K562 (cell line): Measurements from ENCODE around the gene NPS. TPM values are rescaled to one million over a fixed set of nuclear protein-coding genes. Genes with fewer than 3 reads are reported as not detected.

Experiments used
- ATAC-seq: fragments of 200-7000 bp; cut with Tn5 transposase; 3 replicates; pipeline ENCODE4 v1.9.1; 2020; ENCODE audit warnings: moderate library complexity
- BruUV-seq: library from RNA; stranded (reverse); fragments of 400-500 nt; replicated peaks from 2 replicates; lab custom pipeline; 2021; lab: Mats Ljungman, UMichigan
- CTCF ChIA-PET: fragments of 300-600 bp; formaldehyde crosslinking; extraction: SDS; loops from one replicate; lab custom pipeline; 2021; ENCODE audit warnings: low intra/inter-chr PET ratio; lab: Yijun Ruan, JAX
- POLR2A ChIA-PET: fragments of 300-600, 350-650 bp; sonication (Branson Sonifier 250); formaldehyde crosslinking; extraction: SDS; loops from one replicate; lab custom pipeline; 2021; ENCODE audit warnings: antibody characterized with exemption, inconsistent platforms; lab: Yijun Ruan, JAX
- DNase-seq, 4 experiments: peaks; one replicate each; pipeline versions ENCODE4 v3.0.0 to v3.0.0-alpha.2; 2011 to 2018; ENCODE audit warnings: low spot score in 3 of 4, mixed read lengths in 3 of 4; ENCODE audit errors: extremely low read depth in 1 of 4
- FAIRE-seq: peaks from 2 replicates; lab custom pipeline; 2011; peaks lifted over from hg19 to GRCh38; lab: Jason Lieb, UNC
- H2AFZ ChIP-seq: 2 replicates; pipeline ENCODE4 v1.6.0; 2011; ENCODE audit warnings: low read depth, low read length, control low read depth, inconsistent platforms
- H3K27ac ChIP-seq: fragments of 200-600 bp; 3 replicates; pipeline ENCODE4 v1.8.0; 2011; ENCODE audit warnings: low read depth, mild to moderate bottlenecking, control low read depth, inconsistent platforms, low read length, moderate library complexity, mixed read lengths; ENCODE audit errors: extremely low read depth
- H3K27me3 ChIP-seq, 2 experiments: fragments of 300-600 bp in 1 of 2; 2 replicates in 1 of 2; 3 replicates in 1 of 2; pipeline versions ENCODE4 v1.6.0 to v1.8.0; 2011; ENCODE audit warnings: inconsistent platforms in 2 of 2, low read length in 2 of 2, mild to moderate bottlenecking in 1 of 2, mixed read lengths in 1 of 2, moderate library complexity in 1 of 2; ENCODE audit not compliant: control insufficient read depth in 2 of 2, insufficient read depth in 2 of 2
- H3K36me3 ChIP-seq: fragments of 300-600 bp; 3 replicates; pipeline ENCODE4 v1.8.0; 2011; ENCODE audit warnings: mild to moderate bottlenecking, low read length, inconsistent platforms; ENCODE audit not compliant: control insufficient read depth, insufficient read depth
- H3K4me1 ChIP-seq, 2 experiments: fragments of 200-600 bp in 1 of 2; replicated peaks in 1 of 2; 2 replicates in 1 of 2; 3 replicates in 1 of 2; pipeline versions ENCODE4 v1.5.1 to v1.8.0; 2011; ENCODE audit warnings: inconsistent platforms in 2 of 2, low read length in 2 of 2, mild to moderate bottlenecking in 1 of 2, mixed read lengths in 1 of 2, moderate library complexity in 1 of 2; ENCODE audit not compliant: control insufficient read depth in 2 of 2, insufficient read depth in 2 of 2
- H3K4me2 ChIP-seq: 2 replicates; pipeline ENCODE4 v1.6.1; 2011; ENCODE audit warnings: low read length, control low read depth, inconsistent platforms, mixed read lengths; ENCODE audit not compliant: insufficient read depth
- H3K4me3 ChIP-seq: fragments of 200-600 bp; sonication (generic), shearing (Covaris generic); 2 replicates; pipeline ENCODE4 v1.5.1; 2016; ENCODE audit warnings: control low read depth, inconsistent platforms
- H3K79me2 ChIP-seq: fragments of 200-600 bp; 3 replicates; pipeline ENCODE4 v1.8.0; 2011; ENCODE audit warnings: low read length, inconsistent platforms; ENCODE audit not compliant: control insufficient read depth, insufficient read depth
- H3K9ac ChIP-seq, 2 experiments: 2 replicates each; pipeline versions ENCODE4 v1.6.0 to v1.6.1; 2011; ENCODE audit warnings: low read depth in 2 of 2, low read length in 2 of 2, control low read depth in 1 of 2, inconsistent platforms in 1 of 2, mild to moderate bottlenecking in 1 of 2, mixed read lengths in 1 of 2; ENCODE audit not compliant: insufficient read depth in 1 of 2
- H3K9me1 ChIP-seq: one replicate; pipeline ENCODE4 v1.6.0; 2011; ENCODE audit warnings: inconsistent platforms, mild to moderate bottlenecking, low read length, moderate library complexity; ENCODE audit not compliant: control insufficient read depth, insufficient read depth
- H3K9me3 ChIP-seq: replicated peaks from 2 replicates; pipeline ENCODE4 v1.5.1; 2011; ENCODE audit warnings: low read depth, low read length, inconsistent platforms; ENCODE audit not compliant: control insufficient read depth, insufficient read depth
- H4K20me1 ChIP-seq: replicated peaks from 2 replicates; pipeline ENCODE4 v1.6.1; 2011; ENCODE audit warnings: low read length, inconsistent platforms, mixed read lengths; ENCODE audit not compliant: control insufficient read depth, insufficient read depth
- CAMTA2 ChIP-seq: fragments of 250-450 bp; sonication (Bioruptor Pico); conservative IDR thresholded peaks from 2 replicates; pipeline ENCODE4 v1.5.1; 2022
- CHD1 ChIP-seq: fragments of 200-600 bp; sonication (generic); IDR thresholded peaks from one replicate; pipeline ENCODE4 v1.6.1; 2012; ENCODE audit warnings: mild to moderate bottlenecking, moderate library complexity, low read length, inconsistent platforms
- CREB1 ChIP-seq, 2 experiments: sonication (generic) in 1 of 2; formaldehyde crosslinking in 1 of 2; IDR thresholded peaks; 2 replicates each; pipeline versions ENCODE4 v1.6.1 to v1.8.0; 2012 to 2022; ENCODE audit warnings: inconsistent platforms in 1 of 2, mild to moderate bottlenecking in 1 of 2, missing genetic modification reagents in 1 of 2, moderate library complexity in 1 of 2
- HMG20B ChIP-seq: fragments of 250-450 bp; sonication (Bioruptor Pico); IDR thresholded peaks from 2 replicates; pipeline ENCODE4 v1.5.0; 2021; ENCODE audit warnings: mild to moderate bottlenecking
- IRF1 ChIP-seq: sonication (generic); formaldehyde crosslinking; IDR thresholded peaks from 2 replicates; pipeline ENCODE4 v1.8.0; 2022; ENCODE audit warnings: missing genetic modification reagents, mild to moderate bottlenecking, borderline replicate concordance
- L3MBTL2 ChIP-seq: fragments of 450-650 bp; IDR thresholded peaks from 2 replicates; pipeline ENCODE4 v1.6.1; 2016; ENCODE audit warnings: mild to moderate bottlenecking, moderate library complexity
- MAFF ChIP-seq: IDR thresholded peaks from 2 replicates; pipeline ENCODE4 v1.6.1; 2012; ENCODE audit warnings: low read length, improper control_type of control experiment
- MEIS2 ChIP-seq: fragments of 450-650 bp; IDR thresholded peaks from 2 replicates; pipeline ENCODE4 v1.6.1; 2014; ENCODE audit warnings: mild to moderate bottlenecking; ENCODE audit not compliant: partially characterized antibody
- NONO ChIP-seq, 2 experiments: fragments of 200-400 bp in 1 of 2; fragments of 450-650 bp in 1 of 2; formaldehyde crosslinking in 1 of 2; IDR thresholded peaks; 2 replicates each; pipeline ENCODE4 v1.6.1; 2017; ENCODE audit warnings: low read depth in 2 of 2, mild to moderate bottlenecking in 2 of 2, moderate library complexity in 2 of 2, low read length in 1 of 2
- PHF21A ChIP-seq: fragments of 450-650 bp; IDR thresholded peaks from 2 replicates; pipeline ENCODE4 v1.6.1; 2017; ENCODE audit warnings: low read depth, borderline replicate concordance
- TGIF2 ChIP-seq: sonication (generic); formaldehyde crosslinking; IDR thresholded peaks from 2 replicates; pipeline ENCODE4 v1.8.1; 2022; ENCODE audit warnings: mild to moderate bottlenecking, missing genetic modification reagents, moderate library complexity
- ZBTB1 ChIP-seq: sonication (generic); formaldehyde crosslinking; IDR thresholded peaks from 2 replicates; pipeline ENCODE4 v1.8.1; 2023; ENCODE audit warnings: missing genetic modification reagents, low read depth, mild to moderate bottlenecking, borderline replicate concordance
- ZNF3 ChIP-seq: fragments of 250-450 bp; sonication (Bioruptor Pico); IDR thresholded peaks from 2 replicates; pipeline ENCODE4 v1.5.0; 2021; ENCODE audit warnings: mild to moderate bottlenecking, moderate library complexity
- ZNF561 ChIP-seq: fragments of 450-650 bp; formaldehyde crosslinking; conservative IDR thresholded peaks from 2 replicates; pipeline ENCODE4 v1.4.0; 2020; ENCODE audit warnings: mild to moderate bottlenecking, moderate library complexity
- ZNF589 ChIP-seq: fragments of 200-800 bp; sonication (Bioruptor generic); IDR thresholded peaks from 2 replicates; pipeline ENCODE4 v1.6.1; 2016; ENCODE audit warnings: low read depth, missing genetic modification characterization, missing compliant biosample characterization
- ZNF717 ChIP-seq: fragments of 250-450 bp; sonication (Bioruptor Pico); IDR thresholded peaks from 2 replicates; pipeline ENCODE4 v1.5.0; 2021
- WGBS: fragments of 100-300 bp; shearing (Covaris generic); methylation state at CpG from one replicate; pipeline ENCODE4 v1.1.6; 2016; ENCODE audit warnings: low coverage, mixed read lengths; ENCODE audit not compliant: insufficient coverage; ENCODE audit errors: missing lambda C conversion rate; 5-methylcytosine and 5-hydroxymethylcytosine counted together
- in situ Hi-C: fragments of 300-500 bp; cut with MboI; formaldehyde crosslinking; loops from 4 replicates; pipeline ENCODE4 v1.15.0; 2018; ENCODE audit warnings: inconsistent platforms, mixed read lengths
- intact Hi-C: fragments of 100-400 bp; cut with micrococcal nuclease; formaldehyde crosslinking; loops from 2 replicates; pipeline ENCODE4 v1.14.2; 2022
- polyA plus RNA-seq, 8 experiments: library from polyadenylated mRNA; depleted of rRNA in 4 of 8; stranded (reverse) in 5 of 8; unstranded in 3 of 8; fragments of >200 nt; fragmentation: Nextera tagmentation in 2 of 8; fragmentation: Illumina TruSeq in 1 of 8; extraction: Ambion mirVana in 2 of 8; extraction: Trizol in 1 of 8; gene quantifications; 2 replicates each; pipeline versions ENCODE4 v1.2.1 to v1.2.3, GENCODE V29; 2011 to 2014; ENCODE audit warnings: inconsistent platforms in 1 of 8, missing spikeins in 1 of 8
- total RNA-seq, 7 experiments: library from RNA; depleted of rRNA in 6 of 7; stranded (reverse); fragments of >200 nt in 6 of 7; fragmentation: Illumina TruSeq in 2 of 7; extraction: Trizol in 2 of 7; gene quantifications; 2 replicates each; pipeline versions ENCODE4 v1.2.1 to v1.2.3, GENCODE V29; 2011 to 2021; ENCODE audit warnings: low replicate concordance in 1 of 7

The NPS gene
- total and polyA plus RNA-seq, 9 of the 15 experiments (the other 6 are each of a cell fraction or from before 2014, with no cell fraction given) = not detected

- H3K4me2 ChIP-seq = no peak overlapping the region
- H3K4me3 ChIP-seq = no peak overlapping the region
- H3K27ac ChIP-seq = no peak overlapping the region
- no peak for TF ChIP-seq ZNF3 (CRISPR knock-in tag)
- TF ChIP-seq NONO (IDR thresholded peaks at IDR 0.05; ENCODE audit: low read depth in 2 of 2, low read length in 1 of 2) = no peak
- TF ChIP-seq ZNF589 (CRISPR knock-in tag) = no peak
- no peak for TF ChIP-seq ZNF561 (CRISPR knock-in tag)
- TF ChIP-seq ZBTB1 (CRISPR knock-in tag) = no peak
- TF ChIP-seq CHD1 = no peak
- no peak for TF ChIP-seq MEIS2
- TF ChIP-seq HMG20B (CRISPR knock-in tag) = no peak
- no peak for TF ChIP-seq CAMTA2 (CRISPR knock-in tag)
- TF ChIP-seq CREB1 (IDR thresholded peaks at IDR 0.05) = no peak
- no peak for TF ChIP-seq CREB1 (CRISPR knock-in tag; IDR thresholded peaks at IDR 0.05)
- TF ChIP-seq PHF21A = no peak
- no peak for TF ChIP-seq MAFF
- no peak for TF ChIP-seq TGIF2 (CRISPR knock-in tag)
- TF ChIP-seq L3MBTL2 = no peak
- no peak for TF ChIP-seq ZNF717 (CRISPR knock-in tag)
- no peak for TF ChIP-seq IRF1
- no peak overlapping the region for H3K9ac ChIP-seq
- ChIA-PET CTCF (no interaction called here), POLR2A (interaction anchor here (0.8 kb wide), 1 partner anchor 500 kb away, joined by 5 read pairs; no protein-coding TSS in a partner anchor)
- H3K9me1 ChIP-seq = no peaks in the 10 kb centered on the region
- no peaks in the 10 kb centered on the region for H3K27me3 ChIP-seq
- ATAC-seq = no peak
- no peak for DNase-seq
- BruUV-seq = no TSS peak
- no peaks in the 10 kb centered on the region for H3K36me3 ChIP-seq
- FAIRE-seq = no peak
- intact Hi-C loops (no loop called here), in situ Hi-C loops (no loop called here)
- no peaks in the 10 kb centered on the region for H3K79me2 ChIP-seq
- H4K20me1 ChIP-seq = no peaks in the 10 kb centered on the region
- H3K9me3 ChIP-seq = no peaks in the 10 kb centered on the region
- no peak overlapping the region for H2AFZ ChIP-seq
- no peaks in the 10 kb centered on the region for H3K4me1 ChIP-seq
- 0% methylated on average over 3 of the region's 4 CpGs for WGBS
These were observed 22.9 kb upstream of the NPS start for GRCh38 chr10:127526161-127526560.
